GM19351 (cell line): Measurements from ENCODE around the gene CACNA1C.
"Not testable (repeated sequence)": the region's sequence is repeated elsewhere in the genome, so short reads cannot be mapped to it uniquely, and the experiment has no call there.

Experiments used
- ATAC-seq: cut with Tn5 transposase; IDR thresholded peaks from one replicate; pipeline ENCODE4 v1.9.1; 2021; ENCODE audit warnings: mild to moderate bottlenecking, moderate library complexity; ENCODE audit not compliant: unreplicated experiment

CACNA1C gene

DNA sequence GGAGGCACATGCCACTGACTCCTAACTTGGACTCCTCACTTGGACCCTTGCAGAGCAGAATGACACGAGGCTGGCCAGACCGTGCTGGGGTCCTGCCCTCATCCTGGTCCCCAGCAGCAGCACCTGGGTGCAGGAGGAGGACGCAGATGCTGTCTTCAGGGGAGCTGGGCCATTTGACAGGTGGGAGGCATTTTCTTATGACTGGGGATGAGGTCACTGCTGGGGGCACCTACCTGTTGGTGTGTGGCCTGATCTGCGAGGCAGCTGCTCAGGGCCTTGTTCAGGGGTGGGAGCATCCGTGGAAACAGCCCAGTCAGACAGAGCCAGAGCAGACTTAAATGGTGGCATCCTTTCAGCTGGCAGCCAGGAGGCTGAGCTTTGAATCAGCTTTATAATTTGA, 57.3 kb downstream of the CACNA1C start:
- no peak for ATAC-seq

DNA sequence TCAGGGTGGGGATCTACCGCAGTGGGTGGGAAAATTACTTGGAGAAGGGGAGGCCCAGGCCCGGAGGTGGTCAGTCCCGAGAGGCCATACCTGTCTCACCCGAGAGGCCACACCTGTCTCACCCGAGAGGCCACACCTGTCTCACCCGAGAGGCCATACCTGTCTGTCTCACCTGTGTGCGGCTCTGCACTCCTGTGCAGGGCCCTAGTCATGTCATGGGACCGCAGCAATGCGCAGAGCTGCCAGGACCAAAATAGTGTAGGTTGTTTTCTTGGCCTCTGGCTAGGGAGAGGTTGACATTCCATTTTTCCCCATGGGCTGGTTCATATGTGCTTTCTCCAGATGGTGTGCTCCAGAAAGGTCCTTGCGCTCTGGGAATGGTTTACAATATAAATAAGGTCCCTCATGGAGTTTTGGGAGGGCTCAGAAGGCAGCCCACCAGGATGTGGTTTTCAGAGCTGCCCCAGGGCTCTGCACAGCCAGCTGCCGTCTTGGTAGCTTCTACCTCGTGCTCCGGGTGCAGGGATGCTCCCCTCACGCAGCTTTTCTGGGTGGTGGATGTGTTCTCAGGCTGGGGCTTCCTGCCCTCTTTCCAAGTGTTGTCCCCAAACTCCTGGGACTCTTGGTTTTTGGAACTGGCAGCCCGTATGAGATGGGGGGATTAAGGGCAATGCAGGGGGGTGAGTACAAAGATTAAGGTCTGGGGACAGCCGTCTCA, 58.2 kb downstream of the CACNA1C start:
- no peak for ATAC-seq

DNA sequence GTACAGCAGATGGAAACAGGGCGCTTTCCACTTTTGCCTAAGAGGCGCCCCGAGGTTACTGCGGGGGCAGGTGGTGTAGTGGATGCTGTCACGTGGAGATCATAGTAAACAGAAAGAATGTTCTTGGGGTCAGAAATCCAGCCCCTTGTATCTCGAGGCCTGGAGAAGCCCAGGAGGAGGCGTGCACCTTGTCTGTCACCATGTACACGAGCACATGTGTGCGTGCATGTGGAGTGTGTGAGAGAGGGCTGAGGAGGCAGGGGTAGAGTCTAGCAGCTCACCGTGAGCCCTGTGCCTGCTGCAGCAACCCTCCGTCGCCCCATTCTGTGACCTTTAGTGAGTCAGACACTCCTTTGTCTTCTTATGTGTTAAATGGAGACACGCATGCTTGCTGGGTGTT, 59.0 kb downstream of the CACNA1C start:
- no peak for ATAC-seq

DNA sequence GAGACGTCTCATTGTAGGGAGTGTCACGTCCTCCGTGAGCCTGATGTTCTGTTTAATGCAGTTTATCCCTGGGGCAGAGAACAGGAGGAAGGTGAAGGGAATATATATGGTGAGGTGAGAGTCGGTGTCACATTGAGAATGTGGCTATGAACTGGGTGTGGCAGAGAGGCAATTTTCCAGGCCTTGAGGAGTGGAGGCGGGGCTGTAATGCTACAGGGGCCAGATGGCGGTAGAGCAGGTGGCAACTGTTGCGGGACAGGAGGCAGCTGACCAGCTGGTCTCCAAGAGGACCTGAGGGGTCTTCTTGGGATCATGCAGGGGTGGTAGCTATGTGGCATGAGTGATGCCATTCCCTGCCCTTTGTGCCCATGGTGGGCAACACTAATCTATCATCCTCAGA, 59.6 kb downstream of the CACNA1C start:
- ATAC-seq, result no peak

DNA sequence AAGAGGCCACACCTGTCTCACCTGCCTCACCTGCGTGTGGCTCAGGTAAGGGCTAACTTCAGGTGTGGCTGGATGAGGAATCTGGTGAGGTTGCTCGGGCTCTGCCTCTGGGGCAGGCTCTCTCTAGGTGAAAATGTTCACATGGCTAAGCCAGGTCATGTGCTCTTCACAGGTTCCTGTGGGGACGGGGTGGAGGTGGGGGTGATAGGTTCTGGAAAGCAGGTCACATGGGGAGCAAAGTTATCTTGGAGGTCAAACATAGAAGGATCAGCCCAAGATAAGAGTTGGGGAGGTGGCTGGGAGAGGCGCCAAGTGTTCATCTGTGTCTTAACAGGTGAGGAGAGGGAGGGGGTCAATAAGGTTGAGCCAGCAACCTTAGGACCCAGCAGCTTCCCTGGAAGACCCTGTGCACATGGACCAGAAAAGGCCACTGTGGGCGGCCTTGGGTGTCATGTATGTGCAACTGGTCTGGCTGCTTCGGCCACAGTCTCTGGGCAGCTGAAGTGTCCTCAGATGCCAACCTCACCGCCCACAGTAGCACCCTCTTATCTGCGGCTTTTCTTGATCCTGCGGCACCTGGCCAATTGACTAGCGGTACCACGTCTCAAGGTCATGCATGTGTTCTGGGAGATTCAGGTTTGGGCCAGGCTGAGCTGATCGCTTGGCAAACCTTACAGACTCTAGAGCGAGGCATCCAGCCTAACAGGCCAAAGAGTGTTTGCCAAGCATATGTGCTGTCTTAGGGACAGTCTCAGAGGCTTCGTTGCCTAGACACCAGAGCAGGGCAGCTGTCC, 60.5 kb downstream of the CACNA1C start:
- no peak for ATAC-seq

DNA sequence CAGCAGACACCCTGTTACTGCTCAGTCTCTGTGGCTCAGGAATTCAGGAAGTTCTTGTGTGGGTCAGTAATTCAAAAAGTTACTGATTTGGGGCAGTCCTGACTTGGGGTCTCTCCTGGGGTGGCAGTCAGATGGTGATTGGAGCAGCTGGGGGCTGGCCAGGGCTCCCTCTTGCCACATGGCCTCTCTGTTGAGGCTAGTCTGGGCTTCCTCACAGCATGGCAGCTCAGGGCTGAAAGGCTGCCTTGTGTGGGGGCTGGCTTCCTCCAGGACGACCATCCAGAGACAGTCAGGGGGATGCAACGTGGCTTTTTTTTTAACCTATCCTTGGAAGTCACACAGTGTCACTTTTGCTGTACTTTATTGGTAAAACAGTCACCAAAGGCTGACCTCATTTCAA, 61.3 kb downstream of the CACNA1C start:
- ATAC-seq, result no peak

DNA sequence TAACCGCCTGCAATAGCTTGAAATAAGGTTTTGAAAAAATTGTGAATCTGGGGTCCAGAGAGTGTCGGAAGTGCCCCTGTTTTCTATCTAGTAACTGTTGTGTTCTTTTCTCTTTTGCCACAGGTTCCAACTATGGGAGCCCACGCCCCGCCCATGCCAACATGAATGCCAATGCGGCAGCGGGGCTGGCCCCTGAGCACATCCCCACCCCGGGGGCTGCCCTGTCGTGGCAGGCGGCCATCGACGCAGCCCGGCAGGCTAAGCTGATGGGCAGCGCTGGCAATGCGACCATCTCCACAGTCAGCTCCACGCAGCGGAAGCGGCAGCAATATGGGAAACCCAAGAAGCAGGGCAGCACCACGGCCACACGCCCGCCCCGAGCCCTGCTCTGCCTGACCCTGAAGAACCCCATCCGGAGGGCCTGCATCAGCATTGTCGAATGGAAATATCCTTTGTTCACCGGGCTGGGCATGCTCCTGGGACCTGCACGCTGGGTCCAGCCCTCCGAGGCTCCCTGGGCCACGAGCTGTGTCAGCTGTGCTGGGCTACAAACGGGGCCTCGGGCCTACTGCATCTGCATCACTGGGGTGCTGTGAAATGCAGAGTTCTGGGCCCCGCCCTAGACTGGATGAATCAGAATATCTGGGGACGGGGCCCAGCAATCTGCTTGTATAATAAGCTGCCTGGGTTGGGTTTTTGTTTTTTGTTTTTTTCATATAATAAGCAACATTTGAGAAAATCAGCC, 62.5 kb downstream of the CACNA1C start:
- no peak for ATAC-seq

DNA sequence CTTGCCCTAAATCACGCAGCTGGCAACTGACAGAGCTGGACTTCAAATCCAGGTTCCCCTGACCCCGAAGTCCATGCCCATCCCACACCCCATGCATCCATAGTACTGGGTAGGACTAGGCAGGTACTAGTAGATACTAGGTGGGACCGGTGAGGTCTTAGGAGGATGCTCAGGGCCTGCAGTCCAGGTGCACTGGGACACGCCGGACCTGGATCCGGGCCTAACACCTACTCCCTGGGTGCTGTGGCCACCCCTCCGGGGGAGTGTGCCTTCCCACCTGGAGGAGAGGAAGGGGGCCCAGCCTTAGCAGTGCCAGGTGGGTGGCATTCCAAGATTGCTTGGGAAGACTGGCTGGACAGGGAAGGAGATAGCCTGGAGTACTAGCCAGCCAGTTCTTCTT, 64.8 kb downstream of the CACNA1C start:
- ATAC-seq, result no peak

DNA sequence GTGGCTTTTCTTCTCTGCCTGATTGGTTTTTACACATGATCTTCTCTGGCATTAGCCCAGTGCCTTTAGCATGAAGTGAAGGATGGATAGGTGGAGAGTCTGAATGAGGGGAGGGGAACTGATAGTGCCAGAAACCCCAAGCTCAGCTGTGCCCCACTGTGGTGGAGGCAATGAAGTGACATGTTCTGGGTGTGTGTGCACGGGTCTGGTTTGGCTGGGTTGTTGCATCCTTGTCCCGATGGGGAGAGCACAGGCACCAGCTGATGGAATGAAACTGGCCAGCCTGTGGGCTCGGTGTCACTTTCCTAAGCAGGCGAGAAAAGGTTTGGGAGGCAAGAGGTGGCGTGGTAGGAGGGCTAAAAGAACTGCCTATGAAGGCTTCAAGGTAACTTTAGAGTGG, 65.3 kb downstream of the CACNA1C start:
- ATAC-seq, result no peak

DNA sequence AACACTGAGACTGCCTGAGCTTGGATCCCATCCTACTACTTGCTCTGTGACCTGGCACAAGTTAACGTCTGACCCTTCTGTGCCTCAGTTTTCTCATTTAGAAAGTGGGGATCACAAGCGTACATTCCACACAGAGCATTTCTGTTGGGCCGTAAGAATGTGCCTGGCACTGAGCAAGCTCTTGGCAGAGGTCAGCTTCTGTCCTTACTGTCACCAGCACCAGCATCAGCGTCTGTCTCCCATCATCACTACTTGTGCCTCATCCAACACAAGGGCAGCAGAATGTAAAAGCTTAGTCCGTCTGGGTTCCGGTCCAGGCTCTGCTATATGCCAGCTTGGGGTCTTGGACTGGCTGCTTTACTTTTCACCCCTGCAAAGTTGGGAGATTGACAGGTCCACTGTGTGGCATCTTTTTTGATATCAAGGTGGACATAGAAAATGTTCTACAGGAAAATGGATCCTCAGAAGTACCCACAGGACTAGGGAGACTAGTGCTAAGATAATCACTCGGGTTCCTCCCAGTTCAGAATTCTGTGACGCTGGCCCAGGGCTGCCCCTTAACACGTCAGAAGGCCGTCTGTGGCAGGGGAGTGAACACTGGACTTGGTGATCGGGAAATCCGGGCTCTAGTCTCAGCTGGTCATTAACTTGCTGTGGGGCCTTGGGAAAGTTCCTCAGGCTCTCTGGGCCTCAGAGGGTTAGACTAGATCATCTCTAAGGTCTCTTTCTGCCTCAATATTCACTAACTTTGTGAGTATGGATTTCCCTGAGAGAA, 65.9 kb downstream of the CACNA1C start:
- ATAC-seq, result no peak

DNA sequence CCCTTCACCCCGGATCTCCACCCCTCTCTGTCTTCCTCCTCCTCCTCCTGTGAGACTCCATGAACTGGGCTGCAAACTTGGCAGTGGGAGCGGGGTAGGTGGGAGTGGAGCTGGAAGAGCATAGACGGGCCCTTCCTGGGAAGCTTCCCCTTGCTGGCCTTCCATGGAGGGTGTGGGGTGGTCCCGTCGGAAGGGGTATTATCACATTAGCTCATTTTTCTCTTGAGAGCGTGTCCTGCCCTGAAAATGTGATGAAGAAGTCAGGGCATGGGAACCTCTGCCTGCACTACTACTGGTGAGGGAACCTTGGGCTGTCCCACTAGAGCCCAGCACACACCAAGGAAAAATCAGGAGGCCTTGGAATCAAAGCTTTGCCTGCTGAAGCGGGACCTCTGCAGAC, 66.5 kb downstream of the CACNA1C start:
- no peak for ATAC-seq

DNA sequence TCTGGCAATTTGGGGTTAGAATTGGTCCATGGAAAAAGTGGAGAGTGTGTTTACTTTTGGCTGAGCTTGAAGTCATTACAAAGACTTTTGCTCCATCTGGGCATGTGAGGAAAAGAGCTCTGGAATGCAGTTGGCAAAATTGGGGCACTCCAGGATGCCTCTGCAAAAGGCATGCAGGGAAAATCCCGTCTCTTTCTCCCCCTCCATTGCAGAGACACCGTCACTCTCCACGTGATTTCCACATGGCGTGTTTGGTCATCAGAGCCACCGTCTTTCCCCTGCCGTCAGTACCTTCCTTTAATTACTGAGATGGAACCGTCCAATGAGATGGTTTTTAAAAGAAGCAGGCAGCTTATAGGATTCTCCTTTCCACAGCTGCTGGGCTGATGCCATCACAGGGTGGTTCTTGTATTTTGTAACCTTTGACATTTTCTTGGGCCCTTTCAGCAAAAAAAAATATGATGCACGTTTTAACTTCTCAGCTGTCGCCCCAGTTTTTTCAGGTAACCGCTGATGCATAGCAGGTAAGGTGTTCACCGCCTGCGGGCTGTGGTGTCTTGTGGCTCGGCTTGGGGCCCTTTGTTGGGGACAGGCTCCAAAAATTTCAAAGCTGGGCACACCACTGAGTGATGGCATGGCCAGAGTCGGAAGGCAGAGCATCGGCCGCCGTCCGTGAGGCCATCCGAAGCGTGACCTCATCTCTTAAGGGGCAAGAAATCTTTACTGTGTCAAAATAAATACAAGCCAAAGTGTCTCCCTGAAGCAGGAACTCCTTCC, 68.4 kb downstream of the CACNA1C start:
- ATAC-seq, result no peak

DNA sequence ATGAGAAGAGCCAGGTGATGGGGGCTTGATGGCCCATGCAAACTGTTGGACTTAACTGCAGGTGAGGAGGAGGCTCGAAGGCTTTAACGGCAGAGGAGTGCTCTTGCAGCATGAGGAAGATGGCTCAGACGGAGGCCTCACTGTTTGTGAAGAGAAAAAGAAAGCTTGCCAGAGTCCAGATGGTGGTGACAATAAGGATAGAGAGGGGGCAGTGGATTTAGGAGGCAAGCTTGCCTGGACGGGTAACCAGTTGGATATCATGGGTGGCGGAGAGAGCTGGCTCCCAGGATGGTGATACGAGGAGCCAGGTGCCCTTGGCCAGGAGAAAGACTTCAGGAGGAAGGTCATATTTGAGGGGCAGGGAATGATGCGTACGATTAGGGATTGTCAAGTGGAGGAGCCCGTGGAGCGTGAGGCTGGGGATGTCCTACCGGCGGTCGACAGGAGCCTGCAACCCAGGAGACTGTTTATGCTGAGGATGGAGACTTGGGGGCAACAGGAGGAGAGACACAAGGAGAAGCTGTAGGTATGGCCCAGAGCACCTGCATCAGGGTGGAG, 71.8 kb downstream of the CACNA1C start:
- ATAC-seq, result no peak

DNA sequence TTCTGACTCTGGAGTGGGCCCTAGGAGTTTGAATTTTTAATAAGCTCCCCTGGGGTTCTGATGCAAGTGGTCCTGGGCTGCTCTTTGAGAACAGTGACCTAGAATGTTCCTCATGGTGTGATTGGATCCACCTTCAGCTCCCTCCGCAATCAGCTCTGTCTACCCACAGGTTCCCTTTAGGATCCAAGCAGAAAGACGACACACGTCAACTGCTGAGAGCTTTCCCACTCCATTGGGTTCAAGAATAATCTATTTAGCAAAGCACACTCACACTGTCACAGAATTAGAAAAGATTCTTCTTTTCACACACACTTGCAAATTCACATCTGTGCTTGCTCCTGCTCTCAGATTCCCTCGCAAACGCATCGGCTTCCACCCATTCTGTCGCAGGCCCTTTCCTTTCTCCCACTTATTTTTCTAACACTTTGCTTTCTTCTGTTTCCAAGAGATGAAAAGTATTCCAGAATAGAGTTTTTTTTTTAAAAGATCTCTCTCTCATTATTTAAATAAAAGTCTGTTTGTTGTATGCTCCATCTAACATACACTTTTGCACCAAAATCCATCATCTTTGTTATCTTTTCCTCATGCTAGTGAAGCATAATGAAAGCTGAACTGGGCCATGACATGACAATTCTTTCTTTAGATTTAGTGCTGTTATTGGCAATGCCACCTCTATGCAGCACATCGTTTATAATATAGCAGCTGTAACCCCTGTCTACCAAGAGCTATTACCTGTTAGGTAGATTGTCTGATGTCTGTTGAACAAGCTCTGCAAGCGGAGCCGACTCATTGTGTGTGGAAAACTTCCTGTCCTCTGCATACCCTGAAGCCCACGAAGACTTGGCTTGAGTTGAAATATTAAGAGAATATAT, 73.1 kb downstream of the CACNA1C start:
- no peak for ATAC-seq

DNA sequence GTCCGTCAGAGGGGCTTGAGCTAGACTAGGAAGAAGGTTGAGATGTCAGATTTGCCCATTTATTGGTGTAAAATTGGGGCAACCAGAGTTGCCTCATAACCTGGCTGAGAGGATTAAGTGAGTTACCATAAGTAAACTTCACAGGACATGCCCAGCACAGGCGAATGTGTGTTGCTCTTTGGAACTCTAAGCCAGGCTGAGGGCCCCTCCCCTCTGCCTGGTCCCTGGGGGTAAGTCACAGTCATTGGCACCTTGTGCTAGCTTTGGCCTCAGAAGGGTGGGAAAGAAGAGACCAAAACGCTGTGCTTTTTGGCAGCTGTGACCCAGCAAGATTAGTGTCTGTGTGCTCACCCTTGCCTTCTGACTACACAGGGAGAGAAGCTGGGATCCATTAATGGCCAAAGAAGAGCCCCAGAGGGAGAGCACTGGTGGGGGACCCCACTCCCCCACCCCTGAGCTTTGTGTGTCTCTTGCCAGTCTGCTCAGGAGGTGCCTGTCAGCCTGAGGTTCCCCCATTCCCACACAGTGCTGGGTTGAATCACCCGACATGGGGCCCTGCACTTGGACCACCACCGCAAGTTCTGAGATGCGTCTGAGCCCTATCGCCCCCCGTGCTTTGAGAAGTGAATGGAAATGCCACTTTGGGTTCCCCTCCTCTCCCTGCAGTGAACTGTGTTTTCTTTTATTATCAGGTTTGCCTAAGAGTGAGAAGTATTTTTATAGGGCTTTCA, 74.1 kb downstream of the CACNA1C start:
- ATAC-seq, result no peak

DNA sequence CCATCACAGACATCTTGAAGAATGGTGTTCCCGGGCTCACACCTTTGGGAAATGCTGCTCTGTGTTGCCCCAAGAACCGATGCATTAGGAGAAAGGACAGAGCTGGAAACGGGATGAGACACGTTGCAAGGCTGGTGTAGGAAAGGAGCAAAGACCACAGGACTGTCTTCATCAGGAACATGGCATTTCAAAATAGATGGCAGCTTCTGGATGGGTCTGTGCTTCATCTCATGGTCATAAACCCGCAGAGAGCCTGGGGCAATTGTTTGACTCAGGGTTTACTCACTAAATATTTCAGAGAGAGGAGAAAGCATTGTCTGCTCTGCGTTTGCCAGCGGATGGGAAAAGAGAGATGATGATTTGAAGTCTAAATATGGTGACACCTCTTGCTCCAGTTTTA, 76.3 kb downstream of the CACNA1C start:
- ATAC-seq, result no peak

DNA sequence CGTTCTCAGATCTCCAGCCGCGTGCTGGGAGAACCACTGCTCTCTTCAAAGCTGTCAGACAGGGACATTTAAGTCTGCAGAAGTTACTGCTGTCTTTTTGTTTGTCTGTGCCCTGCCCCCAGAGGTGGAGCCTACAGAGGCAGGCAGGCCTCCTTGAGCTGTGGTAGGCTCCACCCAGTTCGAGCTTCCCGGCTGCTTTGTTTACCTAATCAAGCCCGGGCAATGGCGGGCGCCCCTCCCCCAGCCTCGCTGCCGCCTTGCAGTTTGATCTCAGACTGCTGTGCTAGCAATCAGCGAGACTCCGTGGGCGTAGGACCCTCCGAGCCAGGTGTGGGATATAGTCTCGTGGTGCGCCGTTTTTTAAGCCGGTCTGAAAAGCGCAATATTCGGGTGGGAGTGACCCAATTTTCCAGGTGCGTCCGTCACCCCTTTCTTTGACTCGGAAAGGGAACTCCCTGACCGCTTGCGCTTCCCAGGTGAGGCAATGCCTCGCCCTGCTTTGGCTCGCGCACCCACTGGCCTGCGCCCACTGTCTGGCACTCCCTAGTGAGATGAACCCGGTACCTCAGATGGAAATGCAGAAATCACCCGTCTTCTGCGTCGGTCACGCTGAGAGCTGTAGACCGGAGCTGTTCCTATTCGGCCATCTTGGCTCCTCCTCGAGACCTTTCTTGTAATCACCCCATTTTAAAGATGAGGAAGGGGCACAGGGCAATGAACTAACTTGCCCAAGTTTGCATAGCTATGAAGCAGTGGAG, 83.1 kb downstream of the CACNA1C start:
- ATAC-seq, result not testable (repeated sequence)

DNA sequence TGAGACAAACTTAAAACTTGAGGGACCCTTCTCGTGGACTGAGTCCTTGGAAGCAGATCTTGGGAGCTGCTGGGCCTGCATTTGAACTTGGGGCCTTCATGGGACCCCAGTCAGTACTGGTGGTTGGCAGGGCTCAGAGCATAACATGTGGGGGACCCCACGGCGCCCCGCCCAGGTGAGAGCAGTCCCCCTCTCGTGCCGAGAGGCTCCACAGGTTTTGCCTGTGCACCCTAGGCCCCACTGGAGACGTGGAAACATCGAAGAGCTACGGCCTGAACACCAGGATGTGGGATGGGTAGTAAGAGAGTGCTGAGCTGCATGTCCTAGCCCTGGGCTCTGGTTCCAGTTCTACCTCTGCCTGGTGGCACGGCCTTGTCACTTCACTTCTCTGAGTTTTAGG, 84.1 kb downstream of the CACNA1C start:
- ATAC-seq, result no peak
